Measurements from ENCODE around the gene SLC4A4.
"Not testable (repeated sequence)": the region's sequence is repeated elsewhere in the genome, so short reads cannot be mapped to it uniquely, and the experiment has no call there.

SLC4A4 gene

DNA sequence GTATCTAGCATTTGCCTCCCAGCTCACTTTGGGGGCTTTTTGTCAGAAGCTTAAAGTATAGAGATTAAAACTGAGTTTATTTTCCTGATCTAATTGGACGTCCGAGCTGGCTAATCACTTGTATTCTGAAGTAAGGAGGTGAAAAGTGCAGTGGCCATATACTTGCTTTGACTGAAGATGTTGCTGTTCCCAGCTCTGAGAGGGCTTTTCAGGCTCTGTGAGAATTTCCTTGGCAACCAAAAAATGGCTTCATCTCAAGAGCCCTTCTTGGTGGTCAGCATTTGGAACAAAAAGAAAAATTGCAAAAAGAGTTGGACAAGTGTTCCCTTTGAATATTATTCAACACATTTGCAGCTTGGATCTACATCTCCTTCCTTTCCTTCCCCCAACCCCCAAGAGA lies 67.0 kb downstream of the SLC4A4 start:
- Histone ChIP-seq H3K27ac (no peak overlapping the region), H3K4me3 (no peak overlapping the region)

DNA sequence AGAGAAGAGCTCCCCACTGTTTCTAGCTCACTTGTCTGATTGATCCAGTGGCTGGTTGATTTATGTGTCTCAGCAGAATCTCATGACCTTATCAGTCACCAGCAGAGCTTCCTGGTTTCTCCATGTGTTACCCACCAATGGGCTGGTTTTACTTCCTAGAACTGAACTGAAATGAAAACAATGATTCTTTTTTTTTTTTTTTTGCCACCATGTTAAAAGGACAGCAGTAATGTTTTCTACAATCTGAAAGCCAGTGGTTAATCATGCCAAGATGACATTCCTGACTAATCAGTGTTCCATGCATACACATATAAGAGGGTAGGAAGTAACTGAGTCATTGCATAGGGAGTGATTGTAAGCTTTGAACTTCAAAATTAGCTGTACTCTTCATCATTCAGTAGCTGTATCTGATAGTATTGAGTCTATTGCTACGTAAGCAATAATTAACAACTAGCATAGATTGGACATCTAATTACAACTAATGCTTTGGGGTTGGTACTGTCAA lies 67.7 kb downstream of the SLC4A4 start:
- Histone ChIP-seq H3K27ac (no peak overlapping the region), H3K4me3 (no peak overlapping the region)

- H3K27ac ChIP-seq, H3K4me3 ChIP-seq: not testable (repeated sequence)
Measured at GRCh38 chr4:71408961-71409360, 70.1 kb downstream of the SLC4A4 start.

DNA sequence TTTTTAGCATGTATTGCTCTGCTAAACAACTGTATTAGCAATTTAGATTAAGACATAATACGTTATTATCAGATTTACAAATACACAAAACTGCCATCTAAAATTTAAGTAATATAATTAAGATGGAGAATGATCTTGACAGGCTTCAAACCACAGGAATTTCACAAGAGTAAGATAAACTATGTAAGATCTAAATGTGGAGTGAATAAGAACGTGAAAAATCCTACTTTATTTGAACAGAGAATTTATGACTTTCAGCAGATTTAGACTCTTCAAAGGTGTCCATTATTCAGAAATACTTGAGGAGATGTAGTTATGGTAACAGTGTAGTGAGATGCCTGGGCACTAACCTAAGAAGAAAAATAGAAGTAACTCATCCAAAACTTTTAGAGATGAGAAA lies 73.2 kb downstream of the SLC4A4 start:
- Histone ChIP-seq H3K4me3 (no peak overlapping the region), H3K27ac (no peak overlapping the region)

GRCh38 chr4:71415491-71415890 lies 76.7 kb downstream of the SLC4A4 start:
- Histone ChIP-seq H3K27ac (no peak overlapping the region), H3K4me3 (no peak overlapping the region)

DNA sequence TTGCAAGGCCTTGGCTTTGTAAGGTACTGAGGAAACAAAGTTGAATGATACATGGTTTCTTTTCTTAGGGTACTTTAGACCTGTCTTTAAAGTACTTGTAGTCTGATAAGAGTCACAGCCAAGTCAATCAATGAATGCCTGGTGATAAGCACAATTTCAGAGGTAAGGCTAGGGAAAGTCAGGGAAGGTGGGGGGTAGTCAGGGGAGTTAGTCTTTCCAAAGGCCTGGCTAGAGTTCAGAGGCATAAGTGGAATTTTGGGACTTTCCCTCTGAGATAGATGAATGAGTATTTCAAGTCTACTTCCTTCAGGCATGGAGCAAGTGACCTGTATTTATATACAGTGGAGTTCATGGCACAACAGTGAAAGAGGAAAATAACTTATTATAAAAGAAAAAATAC lies 78.3 kb downstream of the SLC4A4 start:
- Histone ChIP-seq H3K4me3 (no peak overlapping the region), H3K27ac (no peak overlapping the region)

- Histone ChIP-seq H3K4me3 (no peak overlapping the region), H3K27ac (no peak overlapping the region)
Measured at GRCh38 chr4:71426381-71427042, 87.7 kb downstream of the SLC4A4 start.

- no peak overlapping the region for H3K4me3 ChIP-seq
- no peak overlapping the region for H3K27ac ChIP-seq
Measured at GRCh38 chr4:71429106-71429505, 90.3 kb downstream of the SLC4A4 start.

DNA sequence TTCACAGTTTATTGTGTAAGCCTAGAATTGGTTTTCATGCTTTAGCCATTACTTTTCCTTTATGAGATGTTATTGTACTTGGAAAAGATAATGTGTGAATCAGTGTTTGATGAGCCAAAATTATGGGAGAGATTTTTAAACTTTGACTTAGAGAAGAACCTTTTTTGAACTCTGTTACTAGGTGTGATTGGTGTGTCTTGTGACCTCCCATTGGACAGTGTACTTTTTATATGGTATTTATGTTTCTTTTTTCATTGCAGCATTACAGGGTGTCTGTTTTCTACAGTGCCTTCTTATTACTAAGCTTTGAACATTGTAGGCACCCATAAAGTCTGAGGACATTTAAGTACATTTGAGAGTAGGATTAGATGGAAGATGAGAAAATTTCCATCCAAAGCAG lies 91.1 kb downstream of the SLC4A4 start:
- Histone ChIP-seq H3K27ac (no peak overlapping the region), H3K4me3 (no peak overlapping the region)

DNA sequence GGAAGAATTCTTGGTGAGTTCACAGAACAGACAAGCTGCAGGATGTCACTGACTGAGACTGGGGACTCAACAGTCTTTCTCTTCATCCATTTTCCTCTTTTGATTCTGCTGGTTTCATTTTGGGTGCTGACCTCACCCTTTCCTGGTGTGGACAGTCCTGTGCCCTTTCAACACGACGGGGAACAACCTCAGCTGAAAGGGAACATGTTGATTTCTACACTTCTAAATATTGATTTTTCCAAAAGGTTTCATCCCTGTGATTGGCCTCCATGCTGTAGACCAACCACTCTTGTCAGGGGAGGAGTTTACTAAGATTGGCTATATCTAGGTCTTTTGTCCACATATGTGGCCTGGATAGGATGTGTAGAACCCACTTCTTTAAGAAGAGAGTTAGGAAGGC lies 91.8 kb downstream of the SLC4A4 start:
- no peak overlapping the region for H3K4me3 ChIP-seq
- H3K27ac ChIP-seq: no peak overlapping the region

- Histone ChIP-seq H3K27ac (no peak overlapping the region), H3K4me3 (no peak overlapping the region)
Measured at GRCh38 chr4:71440612-71441011, 101.8 kb downstream of the SLC4A4 start.

GRCh38 chr4:71441186-71442169 lies 102.7 kb downstream of the SLC4A4 start:
- H3K4me3 ChIP-seq: no peak overlapping the region
- H3K27ac ChIP-seq: no peak overlapping the region

DNA sequence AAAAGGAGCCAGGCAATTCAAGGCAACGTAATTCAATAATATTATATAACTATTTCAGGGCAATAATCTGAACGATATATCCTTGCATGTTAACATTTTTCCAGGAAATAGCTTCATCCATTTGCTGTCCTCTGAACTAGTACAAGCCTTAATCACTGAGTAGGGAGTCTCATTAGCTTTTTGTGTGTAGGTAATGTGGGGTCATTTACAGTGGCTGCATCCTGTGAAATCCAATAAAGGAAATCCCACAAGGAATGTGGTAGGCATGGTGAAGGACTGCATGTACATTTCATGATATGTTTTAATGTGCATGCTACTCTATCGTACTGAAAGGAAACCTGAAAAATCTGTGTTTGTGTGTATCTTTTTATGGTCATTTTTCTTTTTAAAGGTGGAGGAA lies 103.5 kb downstream of the SLC4A4 start:
- H3K27ac ChIP-seq: no peak overlapping the region
- H3K4me3 ChIP-seq: no peak overlapping the region

- Histone ChIP-seq H3K27ac (no peak overlapping the region), H3K4me3 (no peak overlapping the region)
Measured at GRCh38 chr4:71444395-71444794, 105.6 kb downstream of the SLC4A4 start.

DNA sequence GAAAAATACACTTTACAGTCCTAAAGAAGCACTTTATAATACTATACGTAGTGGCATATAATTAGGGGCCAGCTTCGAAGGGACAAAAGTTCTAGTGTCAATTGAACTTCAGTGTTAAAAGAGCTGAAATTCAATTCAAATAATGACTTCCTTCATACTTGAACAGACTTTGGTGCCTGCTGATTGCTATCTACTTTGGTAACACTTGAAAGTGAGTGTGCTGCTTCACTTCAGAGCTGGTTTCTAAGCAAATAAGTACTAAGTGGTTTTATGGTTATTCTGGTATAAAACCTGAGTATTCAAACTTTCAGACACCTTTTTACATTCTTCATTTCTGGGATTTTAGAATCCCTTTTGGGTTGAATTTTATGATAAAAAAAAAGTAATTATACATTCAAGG lies 107.0 kb downstream of the SLC4A4 start:
- no peak overlapping the region for H3K27ac ChIP-seq
- no peak overlapping the region for H3K4me3 ChIP-seq

DNA sequence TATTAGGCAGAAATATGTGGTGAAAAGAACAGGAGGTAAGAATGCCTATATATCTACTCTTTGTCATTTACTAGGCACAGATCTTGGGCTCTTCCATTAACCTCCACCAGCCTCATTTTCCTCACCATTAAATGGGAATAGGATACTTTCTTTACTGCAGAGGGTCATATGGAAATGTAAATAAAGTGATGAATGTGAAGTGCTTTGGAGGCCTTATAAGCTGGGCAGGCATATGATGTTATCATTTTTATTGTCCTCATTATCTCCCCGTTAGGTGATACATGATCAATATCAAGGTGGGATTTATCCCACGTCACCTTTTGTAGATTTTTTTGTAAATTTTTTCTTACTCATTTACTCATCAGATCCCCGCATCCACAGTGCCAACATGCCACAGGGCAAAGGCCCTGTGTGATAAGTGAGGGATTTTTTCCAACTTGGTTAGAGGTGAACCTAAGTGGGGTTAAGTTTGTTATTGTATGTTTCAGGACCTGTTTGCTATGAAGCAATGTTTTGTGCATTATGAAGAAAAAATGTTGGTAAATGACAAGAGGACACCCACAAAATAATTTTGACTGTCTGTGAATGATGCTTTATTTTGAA lies 107.8 kb downstream of the SLC4A4 start:
- Histone ChIP-seq H3K4me3 (no peak overlapping the region), H3K27ac (no peak overlapping the region)

DNA sequence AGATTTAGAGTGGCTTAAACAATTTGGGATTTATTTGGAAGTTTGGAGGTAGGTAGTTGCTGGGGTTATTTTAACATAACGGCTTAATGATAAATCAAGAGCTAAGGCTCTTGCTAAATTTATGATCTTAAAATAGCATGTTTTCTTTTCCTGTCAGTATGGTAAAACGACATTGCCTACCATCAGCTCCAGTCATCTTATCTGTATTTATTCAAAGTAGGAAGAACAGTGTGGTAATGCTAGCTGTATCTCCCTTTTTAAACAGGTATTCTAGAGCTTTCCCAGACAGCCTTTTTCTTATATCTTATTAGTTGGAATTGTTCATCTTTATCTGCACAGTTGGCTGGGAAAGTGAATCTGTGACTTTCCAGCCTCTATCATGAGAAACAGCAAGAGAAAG lies 110.2 kb downstream of the SLC4A4 start:
- no peak overlapping the region for H3K4me3 ChIP-seq
- H3K27ac ChIP-seq: no peak overlapping the region

DNA sequence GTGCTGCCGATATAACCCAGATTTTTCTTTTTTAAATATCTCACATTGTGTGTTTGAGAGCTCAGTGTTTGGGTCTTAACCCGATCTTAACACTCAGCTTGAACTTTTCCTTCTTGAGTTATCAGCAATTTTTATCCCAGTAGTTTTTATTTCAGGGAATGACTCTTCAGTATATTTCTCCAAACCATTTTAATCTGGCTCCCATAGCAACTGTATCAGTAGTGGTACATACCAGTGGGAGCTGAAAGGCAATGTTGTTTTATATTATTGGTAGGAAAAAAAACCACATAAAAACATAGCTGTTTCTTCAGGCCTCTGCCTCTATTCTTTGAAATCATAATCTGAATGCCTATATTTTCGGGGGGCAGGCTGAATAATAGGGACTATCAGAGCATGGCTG lies 111.1 kb downstream of the SLC4A4 start:
- H3K27ac ChIP-seq: no peak overlapping the region
- no peak overlapping the region for H3K4me3 ChIP-seq

DNA sequence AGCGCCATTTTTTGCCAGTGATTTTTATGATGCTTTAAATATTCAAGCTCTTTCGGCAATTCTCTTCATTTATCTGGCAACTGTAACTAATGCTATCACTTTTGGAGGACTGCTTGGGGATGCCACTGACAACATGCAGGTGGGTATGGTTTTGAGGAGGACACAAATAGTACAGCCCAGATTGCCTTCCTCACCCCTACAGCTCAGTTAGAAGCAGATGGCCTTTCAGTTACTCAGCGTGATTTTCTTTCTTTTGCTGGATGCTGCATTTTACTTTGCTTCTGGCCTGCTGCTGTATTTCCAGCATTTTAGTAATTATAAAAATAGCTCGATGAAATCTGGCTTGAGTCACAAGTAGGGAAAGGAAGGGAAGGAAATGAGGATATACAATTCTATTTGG lies 114.7 kb downstream of the SLC4A4 start:
- no peak overlapping the region for H3K4me3 ChIP-seq
- no peak overlapping the region for H3K27ac ChIP-seq

DNA sequence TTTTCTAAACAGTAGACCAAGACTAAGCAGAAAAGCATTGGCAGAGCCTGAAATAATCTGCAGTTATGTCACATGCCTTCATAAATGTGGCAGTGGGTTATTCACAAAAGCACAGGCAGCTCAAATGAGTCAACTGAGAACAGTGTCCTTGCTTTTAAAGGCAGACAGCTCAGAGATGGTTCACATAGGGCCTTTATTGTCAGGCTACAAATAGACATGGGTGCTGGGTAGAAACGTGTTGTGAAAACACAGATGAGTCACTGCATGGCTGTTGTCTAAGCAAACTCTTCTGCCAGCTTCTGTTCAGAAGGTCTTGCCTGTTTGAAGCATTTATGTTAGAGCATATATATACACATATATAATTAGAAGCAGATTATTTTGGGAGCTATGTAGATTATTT lies 118.0 kb downstream of the SLC4A4 start:
- H3K4me3 ChIP-seq: no peak overlapping the region
- H3K27ac ChIP-seq: no peak overlapping the region

DNA sequence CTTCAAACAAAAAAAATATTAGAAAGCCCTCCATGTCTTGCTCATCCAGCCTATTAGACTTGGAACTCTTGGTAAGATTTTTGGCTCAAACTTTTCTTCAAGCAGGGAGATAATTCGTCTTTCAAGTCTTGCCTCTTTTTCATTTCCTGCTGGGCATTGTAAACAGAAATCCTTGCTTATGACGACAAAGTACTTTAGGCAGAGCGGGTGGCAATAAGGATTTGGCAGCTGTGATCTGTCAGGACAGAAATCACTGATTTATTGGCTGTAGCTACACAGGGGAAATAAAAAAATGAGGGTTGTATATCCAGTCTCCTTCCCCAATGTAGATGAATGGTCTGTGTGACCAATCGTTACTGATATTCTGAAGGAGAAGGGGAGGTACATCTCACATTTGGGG lies 121.6 kb downstream of the SLC4A4 start:
- H3K27ac ChIP-seq: no peak overlapping the region
- H3K4me3 ChIP-seq: no peak overlapping the region

Data from skin epidermis (tissue), 12 donors.